AG20443 (cell line): Measurements from ENCODE around the gene CDHR3.
A peak's percentile ranks its signal among the peaks of the same experiment; 100 is the strongest.

Experiments
- DNase-seq: peaks from one replicate; pipeline ENCODE4 v3.0.0; 2012; ENCODE audit warnings: low spot score, mixed read lengths

Gene CDHR3

DNA sequence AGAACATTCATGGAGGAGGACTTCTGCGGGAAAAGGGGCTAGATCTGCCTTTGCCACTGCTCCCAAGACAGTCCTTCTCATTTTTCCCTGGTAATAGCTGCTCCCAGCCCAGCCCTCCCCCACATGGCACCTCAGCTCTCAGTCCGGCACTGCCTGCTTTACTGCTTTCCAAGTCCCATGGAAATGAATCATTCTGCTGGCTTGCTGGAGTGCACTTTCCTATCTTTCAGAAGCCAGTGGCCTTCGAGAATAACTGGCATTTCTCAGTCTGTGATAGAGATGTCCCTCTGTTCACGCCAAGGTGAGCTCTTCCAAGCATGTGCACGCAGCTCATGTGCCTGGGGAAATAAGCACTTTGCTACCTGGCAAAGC lies 87.7 kb downstream of the CDHR3 start:
- peak; percentile 81 for DNase-seq

- no peak for DNase-seq
Measured at GRCh38 chr7:106052681-106053080, 89.6 kb downstream of the CDHR3 start.

DNA sequence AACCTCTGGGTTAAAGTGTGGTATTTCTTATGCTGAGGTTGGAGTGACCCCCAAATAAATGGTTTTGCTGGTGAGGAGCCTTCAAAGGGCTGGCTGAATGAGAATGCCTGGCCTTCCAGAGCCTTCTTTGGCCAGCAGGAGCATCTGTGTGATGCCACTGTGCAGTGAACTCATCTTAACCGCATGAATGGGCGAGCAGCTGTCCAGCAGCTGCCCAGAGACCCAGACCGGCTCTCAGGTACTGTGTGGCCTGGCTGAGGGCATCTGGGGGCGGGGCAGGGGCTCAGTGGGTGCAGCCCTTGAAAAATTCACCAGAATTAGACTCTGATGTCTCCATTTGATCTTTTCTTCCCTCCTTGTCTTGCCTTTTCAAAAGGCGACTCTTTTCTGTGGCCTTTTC lies 90.0 kb downstream of the CDHR3 start:
- no peak for DNase-seq

DNA sequence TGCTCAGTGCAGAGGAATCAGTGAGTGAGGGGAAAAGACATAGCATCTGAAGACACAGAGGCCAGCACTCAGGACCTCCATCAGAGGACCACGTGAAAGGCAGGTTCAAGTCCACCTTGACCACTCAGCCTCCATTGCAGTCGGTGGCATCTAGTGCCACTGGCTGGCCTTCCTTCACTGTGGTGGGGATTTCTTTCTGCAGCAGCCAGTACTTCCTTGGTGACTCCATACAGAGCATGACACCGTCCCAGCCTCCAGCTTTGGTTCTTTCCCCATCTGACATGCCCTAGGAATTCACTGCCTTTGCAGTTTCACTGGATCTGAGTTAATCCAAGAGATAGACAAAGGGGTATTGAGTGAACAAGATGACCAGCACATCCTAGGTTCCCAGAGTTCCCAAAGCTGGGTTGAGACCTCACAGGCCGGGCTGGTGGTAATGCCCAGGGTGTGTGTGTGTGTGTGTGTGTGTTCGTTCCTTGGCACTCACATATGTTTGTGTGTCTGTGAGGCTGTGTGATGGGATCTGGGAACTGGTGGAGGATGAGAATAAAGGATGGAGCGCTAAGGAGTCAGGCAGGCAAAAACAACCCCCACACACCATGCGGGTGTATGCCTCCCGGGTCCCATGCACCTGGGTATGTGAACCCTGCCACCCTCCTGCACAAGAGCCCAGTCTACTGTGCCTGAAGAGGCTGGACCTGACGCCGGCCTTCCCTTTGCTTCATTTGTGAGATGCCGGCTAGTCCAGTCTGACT lies 91.3 kb downstream of the CDHR3 start:
- DNase-seq = no peak

DNA sequence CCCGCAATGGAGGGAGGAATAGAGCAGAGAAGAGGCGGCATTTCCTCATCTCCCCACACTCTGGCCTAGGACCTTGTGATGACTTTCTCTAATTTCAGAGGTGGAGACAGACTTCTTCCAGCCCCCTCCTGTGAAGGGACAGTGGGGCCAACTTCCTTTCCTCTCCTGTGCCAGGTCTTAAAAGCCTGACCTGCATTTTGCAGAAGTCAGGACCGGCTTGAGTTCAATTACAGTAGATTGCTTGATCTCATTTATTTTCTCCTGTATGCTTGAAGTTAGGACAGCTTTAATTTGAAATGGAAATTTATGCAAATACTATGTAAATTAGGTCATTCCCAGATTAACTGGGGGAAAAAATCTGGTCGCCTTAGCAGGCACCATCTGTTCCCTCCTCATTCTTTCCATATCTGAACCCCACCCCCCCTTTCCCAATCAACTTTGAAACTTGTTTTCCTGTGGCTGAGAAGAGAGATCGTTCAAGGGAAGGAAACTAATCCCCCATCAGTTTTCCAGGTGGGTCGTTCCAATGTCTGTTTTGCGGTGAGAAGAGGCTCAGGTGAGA lies 92.0 kb downstream of the CDHR3 start:
- no peak for DNase-seq

- DNase-seq = peak; percentile 88
Measured at GRCh38 chr7:106056513-106057203, 93.6 kb downstream of the CDHR3 start.

GRCh38 chr7:106057204-106057961 lies 94.3 kb downstream of the CDHR3 start:
- no peak for DNase-seq

DNA sequence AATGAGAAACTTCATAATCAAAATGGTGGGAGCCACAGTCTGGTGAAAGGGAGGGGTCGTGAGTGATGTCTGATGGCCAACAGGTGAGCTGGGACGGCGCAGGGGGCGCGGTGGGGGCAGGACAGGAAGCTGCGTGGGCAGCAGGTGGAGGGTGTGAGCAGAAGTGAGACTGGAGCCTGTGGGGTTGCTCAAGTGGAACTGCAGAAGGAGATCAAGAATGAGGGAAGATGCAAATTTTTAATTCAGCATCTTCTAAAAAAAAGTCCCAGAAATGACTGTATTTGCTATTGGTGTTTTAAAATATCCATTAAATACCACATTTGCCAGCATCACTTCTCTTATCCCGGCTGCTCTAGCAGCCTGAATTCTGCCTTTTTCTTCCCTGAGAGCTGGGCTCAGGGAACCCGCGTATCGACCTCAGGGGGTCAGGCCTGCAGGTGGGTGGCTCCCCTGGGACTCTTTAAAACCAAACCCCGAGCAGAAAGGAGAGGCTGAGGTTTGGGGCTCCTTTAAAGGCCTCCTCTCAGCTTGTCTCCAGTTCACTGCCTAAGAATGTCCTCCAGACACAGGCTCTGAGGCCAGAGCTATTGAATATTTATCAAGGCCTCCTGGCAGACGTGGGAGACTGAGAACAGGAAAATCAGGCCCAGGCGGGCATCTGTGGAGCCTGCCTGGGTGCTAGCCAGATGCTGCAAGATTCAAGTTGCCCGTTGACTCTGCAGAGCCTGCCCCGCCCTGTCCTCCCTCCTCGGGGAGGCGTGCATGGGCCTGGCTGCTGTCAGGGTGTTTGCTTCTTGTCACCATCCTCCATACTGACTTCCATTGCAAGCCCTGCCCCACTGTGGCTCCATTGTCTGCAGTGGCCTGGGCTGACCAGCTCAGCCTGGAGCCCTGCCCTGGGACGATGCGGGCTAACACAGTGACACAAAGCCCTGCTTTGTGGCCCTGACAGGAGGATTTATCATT lies 95.2 kb downstream of the CDHR3 start:
- no peak for DNase-seq

DNA sequence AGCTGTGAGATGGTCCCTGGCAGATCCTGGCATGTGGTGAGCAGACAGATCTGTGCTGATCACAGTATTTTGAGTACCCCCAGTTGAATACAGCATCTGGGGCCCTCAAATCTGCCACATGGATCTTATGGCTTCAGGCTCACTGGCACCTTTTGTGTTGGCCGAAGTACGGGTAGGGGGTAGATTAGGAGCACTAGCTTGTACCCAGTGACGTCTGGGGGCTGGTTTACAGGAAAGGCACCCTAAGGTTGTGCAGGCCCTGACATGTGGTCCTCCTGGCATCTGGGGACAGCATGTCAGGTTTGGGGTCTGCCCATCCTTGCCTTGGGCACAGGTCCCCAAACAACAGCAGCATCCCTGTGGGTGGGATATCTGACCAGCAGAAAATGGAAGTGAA lies 95.9 kb downstream of the CDHR3 start:
- DNase-seq = no peak

DNA sequence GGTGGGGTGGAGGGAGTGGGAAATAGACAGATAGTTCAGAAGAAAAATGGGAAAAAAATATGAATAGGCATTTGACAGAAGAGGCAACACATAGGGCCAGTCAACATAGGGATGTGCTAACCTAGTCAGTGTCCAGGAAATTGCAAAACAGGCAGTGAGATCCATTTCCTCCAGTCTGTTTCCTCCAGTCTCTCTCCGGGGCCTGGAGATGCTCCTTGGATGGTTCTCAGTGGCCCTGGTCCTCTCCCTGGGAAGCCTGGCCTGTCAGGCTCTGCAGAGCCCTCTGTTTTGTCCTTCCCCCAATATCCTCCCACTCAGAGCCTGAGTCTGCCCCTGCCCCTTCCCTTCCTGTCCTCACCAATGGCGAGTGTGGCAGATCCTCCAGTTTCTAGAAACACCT lies 96.5 kb downstream of the CDHR3 start:
- no peak for DNase-seq

GRCh38 chr7:106060394-106060920 lies 97.4 kb downstream of the CDHR3 start:
- DNase-seq = no peak

GRCh38 chr7:106061301-106061979 lies 98.4 kb downstream of the CDHR3 start:
- DNase-seq = no peak

DNA sequence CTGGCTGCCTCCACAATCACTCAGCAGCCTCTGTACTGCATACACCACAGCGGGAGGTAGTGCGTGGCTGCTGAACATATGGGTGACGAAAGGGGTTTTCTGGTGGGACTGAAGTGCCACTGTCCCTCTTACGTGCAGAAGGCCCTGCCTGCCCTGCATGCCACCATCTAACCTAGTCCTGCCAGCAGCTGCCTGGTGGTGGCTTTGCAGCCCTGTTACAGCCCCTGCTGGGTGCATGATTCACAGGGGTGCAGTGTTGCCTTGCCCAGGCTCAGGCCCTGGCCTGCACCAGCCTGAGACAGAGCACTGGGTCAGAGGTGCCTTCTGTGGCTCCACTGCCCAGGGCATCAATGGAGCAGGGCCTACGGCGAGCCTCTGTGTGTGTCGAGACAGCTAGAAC lies 98.9 kb downstream of the CDHR3 start:
- no peak for DNase-seq

GRCh38 chr7:106062521-106062931 lies 99.5 kb downstream of the CDHR3 start:
- DNase-seq = no peak

DNA sequence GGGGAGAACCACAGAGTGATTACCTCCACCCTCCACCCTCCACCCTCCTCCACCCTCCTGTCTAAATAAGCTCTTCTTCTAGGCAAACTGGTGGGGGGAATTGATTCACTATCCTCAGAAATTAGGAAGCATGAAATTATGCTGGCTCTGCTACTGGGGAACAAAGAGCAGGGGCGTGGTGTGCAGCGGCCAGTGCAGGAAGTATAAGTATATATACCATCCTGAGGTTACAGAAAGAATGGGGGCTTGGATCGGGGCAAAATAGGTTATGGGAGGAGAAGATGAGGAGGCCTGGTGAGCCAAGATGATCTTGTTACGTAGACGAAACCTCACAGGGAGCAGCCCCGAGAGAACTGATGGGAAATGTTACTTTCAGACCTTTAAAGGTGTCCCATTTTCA lies 100.0 kb downstream of the CDHR3 start:
- DNase-seq = no peak

DNA sequence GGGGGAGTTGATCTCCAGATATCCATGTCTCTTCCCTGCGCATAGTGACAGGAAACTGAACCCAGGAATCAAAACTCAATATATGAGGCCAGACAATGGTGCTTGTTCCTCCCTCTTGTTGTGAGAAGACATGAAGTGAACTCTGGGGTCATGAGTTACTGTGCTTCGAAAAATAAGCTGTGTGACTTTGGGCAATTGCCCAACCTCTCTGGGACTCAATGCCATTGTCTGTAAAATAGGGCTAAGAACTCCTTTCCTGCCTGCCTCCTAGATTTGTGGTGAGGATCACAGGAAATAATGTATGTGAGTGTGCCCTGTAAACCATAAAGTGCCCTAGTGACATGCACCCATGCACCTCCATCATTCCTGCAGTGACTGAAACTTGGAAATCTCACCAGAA lies 100.6 kb downstream of the CDHR3 start:
- no peak for DNase-seq

DNA sequence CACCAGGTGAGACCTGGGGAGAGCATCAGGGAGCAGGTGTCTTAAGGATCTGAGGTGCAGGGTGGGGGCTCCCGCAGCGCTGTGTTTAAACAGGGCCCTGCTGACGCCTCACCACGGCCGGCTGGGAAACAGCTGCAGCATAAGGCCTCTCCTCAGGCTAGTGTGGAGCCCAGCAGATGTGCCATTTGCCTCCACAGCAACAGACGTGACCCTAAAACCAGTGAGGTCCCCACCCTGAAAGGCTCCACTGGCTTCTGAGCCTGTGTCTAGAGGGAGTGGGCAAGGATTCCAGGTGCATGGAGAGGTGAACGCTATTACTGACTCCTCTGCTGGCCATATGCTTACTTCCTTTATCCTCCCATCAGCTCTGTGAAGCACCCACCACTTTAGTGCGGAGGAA lies 101.3 kb downstream of the CDHR3 start:
- no peak for DNase-seq

GRCh38 chr7:106064771-106065574 lies 101.9 kb downstream of the CDHR3 start:
- peak; percentile 95 for DNase-seq

GRCh38 chr7:106065575-106066500 lies 102.8 kb downstream of the CDHR3 start:
- no peak for DNase-seq
